ENCODE measurements around the gene PSMD9.
"Not testable (repeated sequence)": the region's sequence is repeated elsewhere in the genome, so short reads cannot be mapped to it uniquely, and the experiment has no call there.

Gene PSMD9

GRCh38 chr12:121921066-121921465, 32.5 kb downstream of the PSMD9 start:
- DNase-seq (ENCODE audit: low read depth, low spot score) = no peak

DNA sequence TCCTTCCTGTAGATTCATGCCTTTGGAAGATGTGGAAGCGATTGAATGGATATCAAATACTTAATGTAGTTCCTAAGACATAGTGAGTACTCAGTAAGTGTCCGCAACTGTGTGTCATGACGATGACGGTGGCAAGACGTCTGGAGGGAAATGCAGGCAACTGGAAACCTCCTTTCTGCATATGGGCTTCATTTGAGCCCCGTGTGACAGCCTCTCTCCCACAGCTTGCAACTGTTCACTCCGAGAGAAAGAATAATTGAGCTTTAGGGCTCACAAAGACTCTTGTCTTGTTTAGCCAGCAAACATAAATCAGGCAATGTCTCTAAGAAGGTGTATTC, 36.7 kb downstream of the PSMD9 start:
- peak; percentile 39 for DNase-seq (ENCODE audit: low read depth, low spot score)

DNA sequence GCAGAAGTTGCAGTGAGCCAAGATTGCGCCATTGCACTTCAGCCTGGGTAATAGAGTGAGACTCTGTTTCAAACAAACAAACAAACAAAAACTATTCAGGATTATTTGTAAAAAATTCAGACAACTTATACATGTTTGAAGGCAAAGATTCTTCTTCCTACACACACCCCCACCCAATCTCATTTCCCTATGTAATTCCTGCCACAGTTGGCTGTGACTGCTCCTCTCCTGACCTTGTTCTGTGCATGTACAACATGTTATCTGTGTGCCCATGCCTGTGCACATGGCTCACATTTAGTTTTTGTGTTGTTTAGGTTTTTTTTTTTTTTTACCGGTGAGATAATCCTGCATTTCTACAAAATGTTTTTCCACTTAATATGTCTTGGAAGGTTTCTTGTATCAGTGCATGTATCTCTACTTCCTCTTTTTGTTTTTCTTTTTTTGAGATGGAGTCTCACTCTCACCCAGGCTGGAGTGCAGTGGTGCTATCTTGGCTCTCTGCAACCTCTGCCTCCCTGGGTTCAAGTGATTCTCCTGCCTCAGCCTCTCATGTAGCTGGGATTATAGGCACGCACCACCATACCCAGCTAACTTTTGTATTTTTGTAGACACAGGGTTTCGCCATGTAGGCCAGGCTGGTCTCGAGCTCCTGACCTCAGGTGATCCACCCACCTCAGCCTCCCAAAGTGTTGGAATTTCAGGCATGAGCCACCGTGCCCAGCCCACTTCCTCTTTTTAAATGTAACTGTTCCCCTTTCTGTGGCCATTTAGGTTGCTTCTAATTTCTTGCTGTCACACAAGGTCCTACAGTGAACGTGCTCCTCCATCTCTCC, 38.5 kb downstream of the PSMD9 start:
- DNase-seq (ENCODE audit: low read depth, low spot score) = no peak

GRCh38 chr12:121927813-121928212, 39.2 kb downstream of the PSMD9 start:
- DNase-seq (ENCODE audit: low read depth, low spot score) = no peak

GRCh38 chr12:121929545-121929944, 41.0 kb downstream of the PSMD9 start:
- not testable (repeated sequence) for DNase-seq (ENCODE audit: low read depth, low spot score)

GRCh38 chr12:121930862-121931261, 42.3 kb downstream of the PSMD9 start:
- DNase-seq (ENCODE audit: low read depth, low spot score) = no peak

GRCh38 chr12:121932176-121932536, 43.6 kb downstream of the PSMD9 start:
- no peak for DNase-seq (ENCODE audit: low read depth, low spot score)

DNA sequence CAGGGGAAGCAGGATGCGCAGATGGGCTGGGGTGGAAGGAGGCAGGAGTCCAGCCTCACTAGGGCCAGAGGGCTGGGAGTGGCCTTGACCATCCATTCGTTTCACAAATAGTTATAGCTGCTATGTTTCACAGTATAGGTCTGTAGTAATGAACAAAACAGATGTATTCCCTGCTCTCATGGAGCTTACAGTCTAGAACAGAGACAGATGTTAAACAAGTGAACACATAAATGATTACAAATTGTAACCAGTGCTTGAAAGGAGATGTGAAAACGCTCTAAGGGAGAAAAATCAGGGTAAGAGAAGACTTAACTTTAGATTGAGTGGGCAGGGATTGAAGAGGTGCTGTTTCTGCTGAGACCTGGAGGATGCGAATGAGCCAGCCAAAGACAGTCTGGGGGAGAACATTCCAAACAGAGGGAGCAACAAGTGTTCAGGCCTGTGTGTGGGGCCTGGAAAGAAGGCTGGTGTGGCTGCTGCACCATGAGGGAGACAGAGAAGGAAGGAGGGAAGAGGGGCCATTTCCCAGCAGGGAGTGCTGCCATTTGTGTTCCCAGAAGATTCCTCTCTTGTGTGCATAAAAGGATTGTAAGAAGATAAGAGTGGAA, 44.4 kb downstream of the PSMD9 start:
- DNase-seq (ENCODE audit: low read depth, low spot score) = no peak

- peak; percentile 53 for DNase-seq (ENCODE audit: low read depth, low spot score)
These were observed 45.1 kb downstream of the PSMD9 start for GRCh38 chr12:121933522-121934308.

DNA sequence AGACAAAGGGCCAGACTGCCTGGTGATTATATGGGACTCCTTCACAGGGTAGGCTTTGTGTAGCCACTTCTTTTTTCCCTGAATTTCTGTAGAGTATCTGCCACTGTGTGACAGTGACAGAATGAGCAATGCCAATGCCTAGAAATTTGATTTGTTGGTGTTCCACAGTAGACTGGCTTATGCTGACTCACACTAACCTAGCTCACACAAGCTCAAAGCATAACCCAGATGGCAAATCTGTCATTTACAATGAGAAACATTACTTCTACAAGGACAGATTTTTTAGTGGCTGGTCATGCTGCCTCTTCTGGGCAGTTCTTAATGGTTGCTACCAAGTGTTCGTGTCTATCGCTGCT, 45.7 kb downstream of the PSMD9 start:
- no peak for DNase-seq (ENCODE audit: low read depth, low spot score)

DNA sequence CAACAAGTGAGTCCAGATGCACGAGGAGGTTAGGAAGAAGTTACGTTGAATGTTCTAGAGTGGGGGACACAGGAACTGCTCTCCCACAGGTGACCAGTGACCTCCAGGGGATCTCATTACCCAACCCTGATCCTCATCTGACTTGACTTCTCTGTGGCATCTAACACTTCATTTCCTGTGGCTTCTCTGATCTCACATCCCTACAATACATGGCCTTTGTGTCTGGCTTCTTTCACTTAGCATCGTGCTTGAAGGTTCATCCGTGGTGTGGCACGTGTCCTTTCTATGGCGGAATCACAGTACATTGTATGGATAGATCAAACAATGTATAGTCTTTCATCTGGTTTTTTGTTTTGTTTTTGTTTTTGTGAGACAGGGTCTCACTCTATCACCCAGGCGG, 49.1 kb downstream of the PSMD9 start:
- DNase-seq (ENCODE audit: low read depth, low spot score) = no peak

DNA sequence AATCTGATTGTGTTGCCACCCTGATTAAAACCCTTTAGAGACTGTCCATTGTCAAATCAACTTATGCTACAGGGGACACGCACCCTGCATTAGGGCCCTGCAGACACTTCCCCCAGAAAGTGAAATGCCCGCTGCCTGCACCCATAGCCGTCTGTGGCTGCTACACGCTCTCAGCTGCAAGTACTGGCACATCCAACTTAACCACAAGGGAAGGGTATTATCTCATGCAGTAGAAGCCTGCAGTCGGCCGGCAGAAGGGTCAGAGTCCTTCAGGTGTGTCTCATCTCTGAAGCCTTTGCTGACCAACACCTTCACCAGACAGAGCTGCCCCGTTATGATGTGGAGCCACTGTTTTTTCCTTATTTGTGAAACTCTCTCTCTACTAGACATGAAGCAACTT, 50.6 kb downstream of the PSMD9 start:
- no peak for DNase-seq (ENCODE audit: low read depth, low spot score)

- no peak for DNase-seq (ENCODE audit: low read depth, low spot score)
These were observed 51.6 kb downstream of the PSMD9 start for GRCh38 chr12:121939992-121940766.

GRCh38 chr12:121942145-121942718, 53.6 kb downstream of the PSMD9 start:
- DNase-seq (ENCODE audit: low read depth, low spot score) = peak; percentile 47

GRCh38 chr12:121943926-121944325, 55.3 kb downstream of the PSMD9 start:
- no peak for DNase-seq (ENCODE audit: low read depth, low spot score)

- no peak for DNase-seq (ENCODE audit: low read depth, low spot score)
These were observed 57.9 kb downstream of the PSMD9 start for GRCh38 chr12:121946313-121947025.

DNA sequence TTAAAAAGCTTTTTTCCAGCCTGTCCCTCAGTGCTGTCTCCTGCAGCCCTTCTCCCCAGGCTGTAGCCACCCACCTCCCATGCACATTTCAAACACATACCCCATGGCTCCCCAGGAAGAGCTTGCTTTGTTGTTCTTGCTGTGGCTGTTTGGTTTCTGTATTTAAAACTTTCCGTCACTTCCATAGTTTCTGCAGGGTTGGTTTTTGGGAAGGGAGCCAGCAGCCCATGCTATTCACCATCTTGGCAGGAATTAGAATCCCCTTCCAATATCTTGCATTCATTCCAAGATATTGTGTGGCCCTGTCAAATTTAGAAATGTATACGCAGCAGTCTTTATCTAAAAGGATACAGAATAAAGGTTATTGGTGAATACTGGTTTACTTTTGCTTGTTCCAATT, 59.4 kb downstream of the PSMD9 start:
- DNase-seq (ENCODE audit: low read depth, low spot score) = peak; percentile 80

DNA sequence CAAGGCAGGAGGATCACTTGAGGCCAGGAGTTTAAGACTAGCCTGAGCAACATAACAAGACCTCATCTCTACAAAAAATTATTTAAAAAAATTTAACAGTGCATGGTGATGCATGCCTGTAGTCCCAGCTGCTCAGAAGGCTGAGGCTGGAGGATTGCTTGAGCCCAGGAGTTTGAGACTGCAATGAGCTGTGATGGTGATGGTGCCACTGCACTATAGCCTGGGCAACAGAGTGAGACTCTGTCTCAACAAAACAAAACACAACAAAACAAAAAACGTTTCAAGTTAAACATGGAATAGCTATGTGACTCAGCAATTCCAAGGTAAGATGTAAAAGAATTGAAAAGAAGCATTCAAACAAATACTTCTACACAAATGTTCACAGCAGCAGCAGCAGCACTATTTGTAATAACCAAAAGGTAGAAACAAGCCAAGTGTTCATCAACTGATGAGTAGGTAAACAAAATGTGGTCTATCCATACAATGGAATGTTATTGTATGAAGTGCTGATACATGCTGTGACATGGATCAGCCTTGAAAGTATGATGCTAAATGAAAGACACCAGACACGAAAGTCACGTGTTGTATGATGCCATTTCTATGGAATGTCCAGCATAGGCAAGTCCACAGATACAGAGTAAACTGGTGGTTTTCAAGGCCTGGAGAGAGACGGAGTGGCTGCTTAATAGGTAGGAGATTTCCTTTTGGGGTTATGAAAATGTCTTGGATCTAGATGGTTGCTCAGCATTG, 61.2 kb downstream of the PSMD9 start:
- DNase-seq (ENCODE audit: low read depth, low spot score) = peak; percentile 90

DNA sequence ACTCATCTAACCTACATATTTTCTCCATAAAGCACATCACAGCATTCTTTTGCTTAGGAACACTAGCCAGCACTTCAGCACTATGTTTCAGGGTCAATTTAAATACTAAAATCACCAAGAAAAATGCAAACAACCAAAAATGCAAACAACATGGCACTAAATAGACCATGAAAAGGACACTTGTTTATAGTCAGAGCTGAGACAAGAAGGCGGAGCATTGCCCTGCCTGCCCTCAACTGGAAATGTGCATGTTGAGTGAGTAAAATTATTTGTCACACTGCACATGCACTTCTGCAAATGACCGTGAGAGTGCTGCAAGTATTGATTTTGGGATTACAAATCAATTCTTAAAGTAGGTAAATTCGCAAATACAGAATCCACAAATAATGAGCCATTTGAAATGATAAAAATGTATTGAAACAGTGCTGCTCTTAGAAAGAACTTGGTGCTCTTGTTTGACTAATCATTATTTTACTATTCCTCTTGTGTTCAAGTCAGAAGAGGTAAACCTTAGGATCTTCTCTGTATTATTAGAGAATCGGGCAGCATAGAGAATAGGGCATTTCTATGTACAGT, 64.6 kb downstream of the PSMD9 start:
- no peak for DNase-seq (ENCODE audit: low read depth, low spot score)

DNA sequence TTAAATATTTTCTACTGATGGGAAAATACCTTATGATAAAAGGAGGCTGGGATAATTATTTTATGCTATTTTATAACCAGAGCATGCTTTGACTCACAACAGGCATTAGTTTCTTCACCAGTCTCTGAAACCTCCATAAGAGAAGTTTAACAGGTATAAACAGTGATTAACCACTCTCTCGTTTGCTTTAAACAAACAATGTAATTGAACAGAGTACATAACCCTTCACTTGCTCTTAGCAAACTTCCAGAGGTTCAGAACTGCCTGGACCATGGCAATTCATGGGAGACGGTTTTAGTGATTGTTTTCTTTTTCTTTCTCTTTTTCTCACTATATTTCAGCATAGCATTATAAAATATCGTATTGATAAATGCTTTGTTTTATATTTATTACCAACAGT, 65.1 kb downstream of the PSMD9 start:
- DNase-seq (ENCODE audit: low read depth, low spot score) = no peak
